Karpas-422 (cell line): ENCODE data around the gene ECE1. TPM values are rescaled to one million over a fixed set of nuclear protein-coding genes. Genes with fewer than 3 reads are reported as not detected.

ENCODE experiments used
- DNase-seq: peaks from one replicate; pipeline ENCODE4 v3.0.0-alpha.2; 2015
- H2AFZ ChIP-seq: fragments of 200-600 bp; sonication (generic); 2 replicates; pipeline ENCODE4 v1.6.1; 2014; ENCODE audit warnings: antibody characterized with exemption, low read length, mixed read lengths
- H3K27ac ChIP-seq: fragments of 200-600 bp; sonication (generic); 2 replicates; pipeline ENCODE4 v1.5.1; 2014; ENCODE audit warnings: mild to moderate bottlenecking, low read length, moderate library complexity
- H3K27me3 ChIP-seq: fragments of 200-600 bp; sonication (generic); 2 replicates; pipeline ENCODE4 v1.6.1; 2014; ENCODE audit warnings: low read length, mixed read lengths
- H3K36me3 ChIP-seq: fragments of 200-600 bp; sonication (generic); 2 replicates; pipeline ENCODE4 v1.6.1; 2014; ENCODE audit warnings: low read length, mixed read lengths; ENCODE audit not compliant: insufficient read depth
- H3K4me1 ChIP-seq: fragments of 200-600 bp; sonication (generic); 2 replicates; pipeline ENCODE4 v1.6.1; 2014; ENCODE audit warnings: mild to moderate bottlenecking, low read length, mixed read lengths
- H3K4me2 ChIP-seq: fragments of 200-600 bp; sonication (generic); 2 replicates; pipeline ENCODE4 v1.6.1; 2014; ENCODE audit warnings: low read length, low read depth, mild to moderate bottlenecking; ENCODE audit not compliant: poor library complexity, severe bottlenecking
- H3K4me3 ChIP-seq: fragments of 200-600 bp; sonication (generic); 2 replicates; pipeline ENCODE4 v1.5.1; 2014; ENCODE audit warnings: mild to moderate bottlenecking, antibody characterized with exemption, low read length, mixed read lengths
- H3K79me2 ChIP-seq: fragments of 200-600 bp; sonication (generic); 2 replicates; pipeline ENCODE4 v1.6.1; 2014; ENCODE audit warnings: mild to moderate bottlenecking, low read length, mixed read lengths
- H3K9ac ChIP-seq: fragments of 200-600 bp; sonication (generic); 2 replicates; pipeline ENCODE4 v1.6.0; 2014; ENCODE audit warnings: low read length
- H3K9me2 ChIP-seq: fragments of 200-600 bp; sonication (generic), shearing (Covaris generic); replicated peaks from 2 replicates; pipeline ENCODE4 v1.6.0; 2014; ENCODE audit warnings: mild to moderate bottlenecking, low read length, moderate library complexity; ENCODE audit not compliant: insufficient read depth
- H3K9me3 ChIP-seq: fragments of 300-700, 200-600 bp; sonication (generic); 2 replicates; pipeline ENCODE4 v1.6.1; 2014; ENCODE audit warnings: low read length, mixed read lengths
- H4K20me1 ChIP-seq: fragments of 200-600 bp; sonication (generic); 2 replicates; pipeline ENCODE4 v1.6.1; 2014; ENCODE audit warnings: mild to moderate bottlenecking, antibody characterized with exemption, low read length, low read depth; ENCODE audit not compliant: insufficient read depth
- total RNA-seq: library from RNA; depleted of rRNA; stranded (reverse); fragments of >200 nt; shearing (Covaris generic); gene quantifications from 2 replicates; pipeline ENCODE4 v1.2.3, GENCODE V29; 2014; ENCODE audit warnings: low replicate concordance

Gene ECE1
- total RNA-seq, 1 experiment from 2014 or later, result 59.9 TPM

DNA sequence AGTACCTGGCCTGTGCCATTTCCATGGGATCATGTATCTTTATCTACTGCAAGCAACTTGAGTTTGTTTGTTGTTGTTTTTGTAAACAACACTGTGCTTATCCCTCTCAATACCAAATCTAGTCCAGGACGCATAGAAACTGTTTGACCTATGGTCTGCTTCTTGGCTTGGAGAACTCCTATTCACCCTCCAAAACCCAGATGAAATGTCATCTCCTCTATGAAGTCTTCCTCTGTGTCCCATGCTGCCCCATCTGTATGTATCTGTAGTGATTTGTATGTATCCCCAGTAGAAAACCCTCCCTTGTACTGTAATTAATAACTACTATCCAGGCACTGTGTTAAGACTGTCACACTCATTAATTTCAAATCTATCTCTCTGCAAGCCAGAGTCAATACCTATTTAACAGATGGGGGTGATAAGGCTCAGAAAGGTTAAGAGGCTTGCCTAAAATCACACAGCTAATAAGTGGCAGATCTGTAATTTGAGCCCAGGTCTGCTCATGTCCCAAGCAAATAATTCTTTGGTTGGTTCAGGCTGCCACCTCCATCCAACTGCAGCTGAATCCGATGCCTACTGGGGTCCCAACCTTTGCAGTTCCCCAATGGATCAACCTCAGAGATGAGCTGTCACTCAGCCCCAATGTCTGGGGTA, 24.6 kb upstream of the ECE1 start:
- Histone ChIP-seq H3K36me3 (0 out of 2 replicates have a peak, but pooled peaks cover 5% of the 10 kb centered on the region), H3K27me3 (no peaks in the 10 kb centered on the region), H3K4me3 (no peak overlapping the region), H3K79me2 (peaks cover 94% of the 10 kb centered on the region), H4K20me1 (peaks cover 50% of the 10 kb centered on the region), H3K9ac (no peak overlapping the region), H3K4me2 (no peak overlapping the region), H3K27ac (0 out of 2 replicates have a peak overlapping the region, but pooled peaks have one; percentile 1), H3K9me2 (no peaks in the 10 kb centered on the region), H3K9me3 (no peaks in the 10 kb centered on the region), H3K4me1 (peaks cover 16% of the 10 kb centered on the region), H2AFZ (no peak overlapping the region)
- DNase-seq, result no peak

DNA sequence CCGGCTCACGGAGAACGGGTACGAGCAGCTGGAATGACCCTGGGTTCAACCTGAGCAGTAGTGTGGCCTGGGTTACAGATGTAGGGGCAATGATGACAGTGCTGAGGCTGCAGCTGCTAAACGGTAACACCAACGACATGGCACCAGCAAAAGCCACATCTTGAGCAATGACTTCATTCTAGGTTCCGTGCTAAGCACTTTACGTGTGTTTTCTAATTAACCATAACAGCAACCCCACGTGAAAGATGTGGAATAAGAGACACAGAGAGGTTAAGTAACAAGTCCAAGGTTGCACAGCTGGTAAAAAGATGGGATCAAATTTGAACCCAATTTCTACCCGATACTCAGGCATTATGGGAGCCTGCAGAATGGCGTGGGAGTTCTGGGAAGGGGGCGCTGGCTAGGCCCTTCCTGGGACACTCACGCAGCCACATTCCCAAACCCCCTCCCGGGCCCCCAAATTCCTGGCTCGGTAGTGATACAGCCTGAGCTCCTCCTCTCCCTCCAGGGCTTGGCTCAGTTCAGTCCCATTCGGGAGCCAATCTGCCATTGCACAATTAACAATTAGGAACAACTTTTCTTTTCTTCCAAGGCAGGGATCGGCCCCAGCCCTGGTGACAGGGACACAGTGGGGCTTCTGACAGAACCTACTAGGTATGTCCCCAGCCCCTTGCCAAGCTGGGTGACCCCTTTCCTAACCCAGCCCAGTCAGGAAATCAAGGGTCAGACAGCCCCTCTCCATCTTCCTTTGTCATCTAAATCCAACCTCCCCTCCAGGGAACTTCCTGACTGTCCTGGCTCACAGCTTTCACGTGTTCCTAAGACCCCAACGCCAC, 23.8 kb upstream of the ECE1 start:
- H3K79me2 ChIP-seq, result peaks cover 93% of the 10 kb centered on the region
- H3K27ac ChIP-seq, result no peak overlapping the region
- H3K9me3 ChIP-seq, result no peaks in the 10 kb centered on the region
- peaks cover 23% of the 10 kb centered on the region for H3K4me1 ChIP-seq
- 0 out of 2 replicates have a peak, but pooled peaks cover 5% of the 10 kb centered on the region for H3K36me3 ChIP-seq
- no peak for DNase-seq
- no peaks in the 10 kb centered on the region for H3K27me3 ChIP-seq
- H3K4me2 ChIP-seq, result no peak overlapping the region
- H3K4me3 ChIP-seq, result no peak overlapping the region
- no peak overlapping the region for H3K9ac ChIP-seq
- H4K20me1 ChIP-seq, result peaks cover 44% of the 10 kb centered on the region
- no peaks in the 10 kb centered on the region for H3K9me2 ChIP-seq
- H2AFZ ChIP-seq, result no peak overlapping the region

GRCh38 chr1:21313203-21313885, 23.1 kb upstream of the ECE1 start:
- H3K9me2 ChIP-seq, result no peaks in the 10 kb centered on the region
- H3K79me2 ChIP-seq, result peaks cover 93% of the 10 kb centered on the region
- H3K36me3 ChIP-seq, result 0 out of 2 replicates have a peak, but pooled peaks cover 5% of the 10 kb centered on the region
- peaks cover 38% of the 10 kb centered on the region for H4K20me1 ChIP-seq
- DNase-seq, result no peak
- H3K4me2 ChIP-seq, result no peak overlapping the region
- no peak overlapping the region for H2AFZ ChIP-seq
- no peak overlapping the region for H3K4me3 ChIP-seq
- H3K4me1 ChIP-seq, result peaks cover 30% of the 10 kb centered on the region
- no peak overlapping the region; the same call in 1 of the 2 replicates for H3K27ac ChIP-seq
- H3K9me3 ChIP-seq, result no peaks in the 10 kb centered on the region
- H3K9ac ChIP-seq, result no peak overlapping the region
- H3K27me3 ChIP-seq, result no peaks in the 10 kb centered on the region

DNA sequence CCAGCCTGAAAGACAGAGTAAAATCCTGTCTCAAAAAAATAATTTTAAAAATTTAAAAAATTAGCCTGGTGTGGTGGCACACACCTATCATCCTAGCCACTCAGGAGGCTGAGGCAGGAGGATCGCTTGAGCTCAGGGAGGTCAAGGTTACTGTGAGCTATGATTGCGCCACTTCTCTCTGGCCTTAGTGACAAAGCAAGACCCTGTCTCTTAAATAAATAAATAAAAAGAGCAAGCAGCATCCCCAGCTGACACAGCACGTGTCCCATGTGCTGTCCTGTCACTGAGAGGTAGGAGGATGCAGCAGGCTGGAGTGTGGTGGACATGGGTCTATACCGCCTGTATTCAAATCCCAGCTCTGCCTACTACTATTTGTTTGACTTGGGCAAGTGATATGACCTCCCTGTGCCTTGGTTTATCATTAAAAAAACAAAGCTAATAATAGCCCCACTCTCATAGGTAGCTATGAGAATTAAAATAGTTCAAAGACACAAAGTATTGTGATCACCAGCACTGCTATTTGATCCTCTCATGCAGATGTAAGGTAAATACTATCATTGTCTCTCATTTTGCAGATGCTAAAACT, 22.2 kb upstream of the ECE1 start:
- Histone ChIP-seq H3K9me3 (no peaks in the 10 kb centered on the region), H3K79me2 (peaks cover 93% of the 10 kb centered on the region), H3K36me3 (0 out of 2 replicates have a peak, but pooled peaks cover 5% of the 10 kb centered on the region), H3K4me3 (no peak overlapping the region), H3K4me1 (peaks cover 39% of the 10 kb centered on the region), H3K4me2 (no peak overlapping the region), H3K27me3 (no peaks in the 10 kb centered on the region), H4K20me1 (peaks cover 34% of the 10 kb centered on the region), H2AFZ (no peak overlapping the region), H3K27ac (peak overlapping the region; percentile 11; the same call in 1 of the 2 replicates), H3K9me2 (no peaks in the 10 kb centered on the region), H3K9ac (no peak overlapping the region)
- DNase-seq, result no peak

DNA sequence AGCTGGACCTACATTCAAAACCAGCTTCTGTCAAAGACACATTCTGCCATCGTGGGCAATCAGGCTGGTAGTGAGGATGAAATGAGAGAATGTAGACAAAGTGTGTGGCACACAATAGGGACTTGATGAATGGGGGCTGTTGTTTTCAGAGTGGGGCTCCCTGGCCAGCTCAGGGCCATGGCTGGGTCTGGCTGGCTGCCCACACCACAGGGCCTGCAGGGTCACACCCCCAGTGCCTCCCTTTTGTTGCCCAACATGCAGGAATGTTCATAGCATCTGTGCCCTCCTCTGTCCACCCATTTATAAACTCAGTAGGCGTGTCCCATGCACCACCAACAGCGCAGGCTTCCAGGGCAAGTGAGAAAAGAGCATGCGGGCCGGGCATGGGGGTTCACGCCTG, 20.8 kb upstream of the ECE1 start:
- Histone ChIP-seq H3K4me1 (peaks cover 46% of the 10 kb centered on the region), H3K4me2 (no peak overlapping the region), H3K27me3 (no peaks in the 10 kb centered on the region), H4K20me1 (peaks cover 29% of the 10 kb centered on the region), H3K9ac (no peak overlapping the region), H3K9me3 (no peaks in the 10 kb centered on the region), H3K9me2 (no peaks in the 10 kb centered on the region), H3K79me2 (peaks cover 93% of the 10 kb centered on the region), H3K36me3 (0 out of 2 replicates have a peak, but pooled peaks cover 5% of the 10 kb centered on the region), H2AFZ (no peak overlapping the region), H3K27ac (no peak overlapping the region), H3K4me3 (no peak overlapping the region)
- DNase-seq, result no peak

GRCh38 chr1:21308847-21309652, 18.8 kb upstream of the ECE1 start:
- Histone ChIP-seq H3K4me2 (peak overlapping the region; percentile 7), H3K79me2 (peaks cover 92% of the 10 kb centered on the region), H3K27ac (peak overlapping the region; percentile 63), H3K4me3 (no peak overlapping the region), H2AFZ (no peak overlapping the region), H3K9me2 (no peaks in the 10 kb centered on the region), H3K9ac (peak overlapping the region; percentile 10), H3K36me3 (0 out of 2 replicates have a peak, but pooled peaks cover 5% of the 10 kb centered on the region), H3K4me1 (peaks cover 61% of the 10 kb centered on the region), H3K9me3 (no peaks in the 10 kb centered on the region), H4K20me1 (peaks cover 25% of the 10 kb centered on the region; the same call in 1 of the 2 replicates), H3K27me3 (no peaks in the 10 kb centered on the region)
- DNase-seq, result no peak

- H3K9me2 ChIP-seq, result no peaks in the 10 kb centered on the region
- H4K20me1 ChIP-seq, result peaks cover 20% of the 10 kb centered on the region; the same call in 1 of the 2 replicates
- H3K79me2 ChIP-seq, result peaks cover 89% of the 10 kb centered on the region
- H3K4me2 ChIP-seq, result no peak overlapping the region
- no peaks in the 10 kb centered on the region for H3K9me3 ChIP-seq
- H2AFZ ChIP-seq, result no peak overlapping the region
- no peak overlapping the region for H3K4me3 ChIP-seq
- DNase-seq, result no peak
- H3K27me3 ChIP-seq, result no peaks in the 10 kb centered on the region
- peak overlapping the region; percentile 10 for H3K9ac ChIP-seq
- H3K27ac ChIP-seq, result peak overlapping the region; percentile 63
- 0 out of 2 replicates have a peak, but pooled peaks cover 5% of the 10 kb centered on the region for H3K36me3 ChIP-seq
- peaks cover 64% of the 10 kb centered on the region for H3K4me1 ChIP-seq
Measured at GRCh38 chr1:21308330-21308729, 18.1 kb upstream of the ECE1 start.
